PC-3 (cell line): ENCODE results near the gene ANKRD11.

Source experiments
- EZH2 ChIP-seq: fragments of 300-600 bp; sonication (generic); IDR thresholded peaks from one replicate; pipeline ENCODE4 v1.6.1; 2017; ENCODE audit warnings: antibody characterized with exemption, mild to moderate bottlenecking, low read length; ENCODE audit not compliant: unreplicated experiment
- TF ChIP-seq, protein P1 (sequence below): fragments of 300-600 bp; sonication (generic); conservative IDR thresholded peaks from 2 replicates; pipeline ENCODE4 v1.5.1; 2017; ENCODE audit warnings: antibody characterized with exemption, low read depth, mild to moderate bottlenecking, low read length

GRCh38 chr16:89413811-89414585 is 76.4 kb downstream of the ANKRD11 start:
- TF ChIP-seq, protein P1, sequence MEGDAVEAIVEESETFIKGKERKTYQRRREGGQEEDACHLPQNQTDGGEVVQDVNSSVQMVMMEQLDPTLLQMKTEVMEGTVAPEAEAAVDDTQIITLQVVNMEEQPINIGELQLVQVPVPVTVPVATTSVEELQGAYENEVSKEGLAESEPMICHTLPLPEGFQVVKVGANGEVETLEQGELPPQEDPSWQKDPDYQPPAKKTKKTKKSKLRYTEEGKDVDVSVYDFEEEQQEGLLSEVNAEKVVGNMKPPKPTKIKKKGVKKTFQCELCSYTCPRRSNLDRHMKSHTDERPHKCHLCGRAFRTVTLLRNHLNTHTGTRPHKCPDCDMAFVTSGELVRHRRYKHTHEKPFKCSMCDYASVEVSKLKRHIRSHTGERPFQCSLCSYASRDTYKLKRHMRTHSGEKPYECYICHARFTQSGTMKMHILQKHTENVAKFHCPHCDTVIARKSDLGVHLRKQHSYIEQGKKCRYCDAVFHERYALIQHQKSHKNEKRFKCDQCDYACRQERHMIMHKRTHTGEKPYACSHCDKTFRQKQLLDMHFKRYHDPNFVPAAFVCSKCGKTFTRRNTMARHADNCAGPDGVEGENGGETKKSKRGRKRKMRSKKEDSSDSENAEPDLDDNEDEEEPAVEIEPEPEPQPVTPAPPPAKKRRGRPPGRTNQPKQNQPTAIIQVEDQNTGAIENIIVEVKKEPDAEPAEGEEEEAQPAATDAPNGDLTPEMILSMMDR = no peak
- TF ChIP-seq EZH2 = no peak
